HG03571 (cell line): ENCODE results near the gene MGST3.
"Not testable (repeated sequence)": the region's sequence is repeated elsewhere in the genome, so short reads cannot be mapped to it uniquely, and the experiment has no call there.

Source experiments
- ATAC-seq: cut with Tn5 transposase; IDR thresholded peaks from one replicate; pipeline ENCODE4 v1.9.1; 2021; ENCODE audit not compliant: unreplicated experiment

The MGST3 gene

GRCh38 chr1:165697491-165697880 is 66.5 kb downstream of the MGST3 start:
- no peak for ATAC-seq

GRCh38 chr1:165697881-165698760 is 67.1 kb downstream of the MGST3 start, which contains the start of gene ALDH9A1:
Gene ALDH9A1, minus strand, starts transcription at chr1:165698562. Its CDS starts 4 bp downstream, at chr1:165698558.
- ATAC-seq = peak; percentile 88

GRCh38 chr1:165698761-165699052 is 67.7 kb downstream of the MGST3 start:
- ATAC-seq = no peak

- no peak for ATAC-seq
Observed at GRCh38 chr1:165699577-165699976, 68.5 kb downstream of the MGST3 start.

- not testable (repeated sequence) for ATAC-seq
Observed at GRCh38 chr1:165701922-165702321, 70.9 kb downstream of the MGST3 start.

GRCh38 chr1:165703648-165704047 is 72.6 kb downstream of the MGST3 start:
- no peak for ATAC-seq
